Urinary bladder (tissue), 4 donors: Measurements from ENCODE around the gene MMP20. TPM values are rescaled to one million over a fixed set of nuclear protein-coding genes. Genes with fewer than 3 reads are reported as not detected.

Experiments used
- DNase-seq: peaks from one replicate; pipeline ENCODE4 v3.0.0-alpha.2; 2015; ENCODE audit errors: extremely low spot score
- H3K27ac ChIP-seq: one replicate; pipeline ENCODE4 v1.5.1; 2013; ENCODE audit warnings: low read depth, mild to moderate bottlenecking, moderate library complexity
- H3K36me3 ChIP-seq: one replicate; pipeline ENCODE4 v1.6.1; 2013; ENCODE audit warnings: mild to moderate bottlenecking, moderate library complexity; ENCODE audit not compliant: insufficient read depth
- H3K4me1 ChIP-seq: one replicate; pipeline ENCODE4 v1.6.1; 2013; ENCODE audit warnings: mild to moderate bottlenecking, moderate library complexity; ENCODE audit not compliant: insufficient read depth
- H3K4me3 ChIP-seq: one replicate; pipeline ENCODE4 v1.5.1; 2013; ENCODE audit warnings: low read depth, low read length
- WGBS: extraction: QIAGEN DNeasy Blood & Tissue Kit; methylation state at CpG from one replicate; pipeline ENCODE4 v1.1.7; 2013; 5-methylcytosine and 5-hydroxymethylcytosine counted together
- polyA plus RNA-seq: library from polyadenylated mRNA; stranded (reverse); fragments of 200-250 nt; gene quantifications from one replicate; pipeline ENCODE4 v1.2.3, GENCODE V29; 2013
- total RNA-seq: library from RNA; depleted of rRNA; stranded (reverse); fragments of >200 nt; gene quantifications from one replicate; pipeline ENCODE4 v1.2.3, GENCODE V29; 2014
- donor health status: healthy with polysubstance abuse.
- donor health status: healthy.

The MMP20 gene
- total and polyA plus RNA-seq, 2 donors, result not detected

- no peak for DNase-seq
- no peak overlapping the region for H3K4me3 ChIP-seq
- no peak overlapping the region for H3K27ac ChIP-seq
- H3K36me3 ChIP-seq, result no peaks in the 10 kb centered on the region
- no peaks in the 10 kb centered on the region for H3K4me1 ChIP-seq
Observed at GRCh38 chr11:102577182-102577581, 48.0 kb downstream of the MMP20 start.

- no peak for DNase-seq
- Histone ChIP-seq H3K36me3 (no peaks in the 10 kb centered on the region), H3K4me1 (no peaks in the 10 kb centered on the region), H3K4me3 (no peak overlapping the region), H3K27ac (no peak overlapping the region)
- 74% methylated on average over 3 of the region's 3 CpGs for WGBS
Observed at GRCh38 chr11:102576350-102576749, 48.8 kb downstream of the MMP20 start.

GRCh38 chr11:102575012-102575411, 50.1 kb downstream of the MMP20 start:
- H3K36me3 ChIP-seq, result no peaks in the 10 kb centered on the region
- H3K4me1 ChIP-seq, result no peaks in the 10 kb centered on the region
- DNase-seq, result no peak
- WGBS, result 93% methylated on average over 2 of the region's 2 CpGs
- H3K27ac ChIP-seq, result no peak overlapping the region
- H3K4me3 ChIP-seq, result no peak overlapping the region

GRCh38 chr11:102573851-102574250, 51.3 kb downstream of the MMP20 start:
- no peak overlapping the region for H3K27ac ChIP-seq
- H3K36me3 ChIP-seq, result no peaks in the 10 kb centered on the region
- WGBS, result 50% methylated on average over 2 of the region's 2 CpGs
- no peaks in the 10 kb centered on the region for H3K4me1 ChIP-seq
- no peak for DNase-seq
- H3K4me3 ChIP-seq, result no peak overlapping the region

- DNase-seq, result no peak
- Histone ChIP-seq H3K4me1 (no peaks in the 10 kb centered on the region), H3K27ac (no peak overlapping the region), H3K36me3 (no peaks in the 10 kb centered on the region), H3K4me3 (no peak overlapping the region)
- WGBS, result 78% methylated on average over 2 of the region's 2 CpGs
Observed at GRCh38 chr11:102572554-102573220, 52.4 kb downstream of the MMP20 start.

GRCh38 chr11:102568851-102569250, 56.3 kb downstream of the MMP20 start:
- Histone ChIP-seq H3K27ac (no peak overlapping the region), H3K36me3 (no peaks in the 10 kb centered on the region), H3K4me3 (no peak overlapping the region), H3K4me1 (no peaks in the 10 kb centered on the region)
- WGBS, result 65% methylated on average over 3 of the region's 3 CpGs
- DNase-seq, result no peak

- H3K36me3 ChIP-seq, result no peaks in the 10 kb centered on the region
- DNase-seq, result no peak
- H3K4me1 ChIP-seq, result no peaks in the 10 kb centered on the region
- no peak overlapping the region for H3K4me3 ChIP-seq
- no peak overlapping the region for H3K27ac ChIP-seq
- 53% methylated on average over 1 of the region's 1 CpG for WGBS
Observed at GRCh38 chr11:102566112-102566511, 59.0 kb downstream of the MMP20 start.

- H3K27ac ChIP-seq, result no peak overlapping the region
- no peaks in the 10 kb centered on the region for H3K4me1 ChIP-seq
- DNase-seq, result peak; percentile 39
- H3K4me3 ChIP-seq, result no peak overlapping the region
- WGBS, result 82% methylated on average over 2 of the region's 2 CpGs
- no peaks in the 10 kb centered on the region for H3K36me3 ChIP-seq
Observed at GRCh38 chr11:102564110-102564509, 61.0 kb downstream of the MMP20 start.

- DNase-seq, result no peak
- Histone ChIP-seq H3K27ac (peak overlapping the region; percentile 59), H3K4me3 (no peak overlapping the region), H3K36me3 (no peaks in the 10 kb centered on the region), H3K4me1 (no peaks in the 10 kb centered on the region)
Observed at GRCh38 chr11:102561636-102562035, 63.5 kb downstream of the MMP20 start.

- peak; percentile 25 for DNase-seq
- WGBS, result 12% methylated on average over 6 of the region's 6 CpGs
- Histone ChIP-seq H3K27ac (no peak overlapping the region), H3K4me3 (no peak overlapping the region), H3K4me1 (no peaks in the 10 kb centered on the region), H3K36me3 (no peaks in the 10 kb centered on the region)
Observed at GRCh38 chr11:102560555-102561011, 64.5 kb downstream of the MMP20 start.

- Histone ChIP-seq H3K4me3 (no peak overlapping the region), H3K27ac (peak overlapping the region; percentile 38), H3K4me1 (no peaks in the 10 kb centered on the region), H3K36me3 (no peaks in the 10 kb centered on the region)
- no peak for DNase-seq
Observed at GRCh38 chr11:102559839-102560238, 65.3 kb downstream of the MMP20 start.

- 87% methylated on average over 3 of the region's 3 CpGs for WGBS
- H3K4me1 ChIP-seq, result no peaks in the 10 kb centered on the region
- H3K27ac ChIP-seq, result no peak overlapping the region
- H3K36me3 ChIP-seq, result no peaks in the 10 kb centered on the region
- H3K4me3 ChIP-seq, result no peak overlapping the region
- DNase-seq, result no peak
Observed at GRCh38 chr11:102555091-102555490, 70.0 kb downstream of the MMP20 start.

- no peaks in the 10 kb centered on the region for H3K4me1 ChIP-seq
- WGBS, result 95% methylated on average over 5 of the region's 5 CpGs
- no peak overlapping the region for H3K27ac ChIP-seq
- no peak for DNase-seq
- no peaks in the 10 kb centered on the region for H3K36me3 ChIP-seq
- no peak overlapping the region for H3K4me3 ChIP-seq
Observed at GRCh38 chr11:102553835-102554282, 71.3 kb downstream of the MMP20 start.

GRCh38 chr11:102552447-102553194, 72.5 kb downstream of the MMP20 start:
- peak; percentile 28 for DNase-seq
- H3K27ac ChIP-seq, result no peak overlapping the region
- no peak overlapping the region for H3K4me3 ChIP-seq
- H3K4me1 ChIP-seq, result no peaks in the 10 kb centered on the region
- no peaks in the 10 kb centered on the region for H3K36me3 ChIP-seq
- 67% methylated on average over 8 of the region's 8 CpGs for WGBS
